HepG2 (cell line): Measurements from ENCODE around the gene PRM3. TPM values are rescaled to one million over a fixed set of nuclear protein-coding genes. Genes with fewer than 3 reads are reported as not detected.

Experiments used
- FUBP1 ChIP-seq: sonication (generic); formaldehyde crosslinking; IDR thresholded peaks from 2 replicates; pipeline ENCODE4 v1.5.1; 2020; ENCODE audit warnings: missing genetic modification reagents, mild to moderate bottlenecking, borderline replicate concordance
- HINFP ChIP-seq: sonication (generic); formaldehyde crosslinking; IDR thresholded peaks from 2 replicates; pipeline ENCODE4 v1.4.0; 2020; ENCODE audit warnings: low read depth, mild to moderate bottlenecking, missing genetic modification reagents
- HNRNPLL ChIP-seq: fragments of 200-400 bp; formaldehyde crosslinking; IDR thresholded peaks from 2 replicates; pipeline ENCODE4 v1.6.1; 2017; ENCODE audit warnings: mild to moderate bottlenecking, low read depth, low read length; ENCODE audit not compliant: poor library complexity, severe bottlenecking
- MED8 ChIP-seq: sonication (generic); formaldehyde crosslinking; IDR thresholded peaks from 2 replicates; pipeline ENCODE4 v1.8.1; 2023; ENCODE audit warnings: mild to moderate bottlenecking, missing genetic modification reagents; ENCODE audit not compliant: insufficient replicate concordance
- PITX1 ChIP-seq: sonication (generic); formaldehyde crosslinking; IDR thresholded peaks from 2 replicates; pipeline ENCODE4 v1.5.1; 2020; ENCODE audit warnings: mild to moderate bottlenecking, missing genetic modification reagents
- SRSF1 ChIP-seq: fragments of 200-400 bp; formaldehyde crosslinking; optimal IDR thresholded peaks from 2 replicates; pipeline ENCODE3; 2017; ENCODE audit warnings: mild to moderate bottlenecking, low read depth, low read length, moderate library complexity
- ZMYM3 ChIP-seq: sonication (generic); formaldehyde crosslinking; IDR thresholded peaks from 2 replicates; pipeline ENCODE4 v1.5.1; 2020; ENCODE audit warnings: mild to moderate bottlenecking, missing genetic modification reagents
- ZMYM4 ChIP-seq: sonication (generic); formaldehyde crosslinking; IDR thresholded peaks from 2 replicates; pipeline ENCODE4 v1.8.1; 2023; ENCODE audit warnings: mild to moderate bottlenecking, missing genetic modification reagents
- ZNF263 ChIP-seq: sonication (generic); formaldehyde crosslinking; IDR thresholded peaks from 2 replicates; pipeline ENCODE4 v1.4.0; 2020; ENCODE audit warnings: missing genetic modification reagents
- polyA plus RNA-seq, 8 experiments: library from polyadenylated mRNA; depleted of rRNA in 3 of 8; stranded (reverse) in 7 of 8; unstranded in 1 of 8; fragments of >200 nt; fragmentation: Illumina TruSeq in 4 of 8; extraction: Trizol in 4 of 8; gene quantifications; 2 replicates each; pipeline versions ENCODE4 v1.2.1 to v1.2.3, GENCODE V29; 2011 to 2016; ENCODE audit warnings: low read depth in 4 of 8, missing spikeins in 1 of 8, mixed read lengths in 1 of 8; ENCODE audit not compliant: insufficient read depth in 1 of 8
- total RNA-seq, 5 experiments: library from RNA; depleted of rRNA; stranded (reverse); fragments of >200 nt; fragmentation: Illumina TruSeq; extraction: Trizol; gene quantifications; 2 replicates each; pipeline ENCODE4 v1.2.3, GENCODE V29; 2016; ENCODE audit warnings: low read depth in 1 of 5
- TF ChIP-seq, protein P1 (sequence below): sonication (generic); formaldehyde crosslinking; IDR thresholded peaks from 2 replicates; pipeline ENCODE4 v1.9.0; 2022; ENCODE audit warnings: missing genetic modification reagents, mild to moderate bottlenecking, borderline replicate concordance
- TF ChIP-seq, protein P2 (sequence below): sonication (generic); formaldehyde crosslinking; IDR thresholded peaks from 2 replicates; pipeline ENCODE4 v1.8.1; 2022; ENCODE audit warnings: low read depth, mild to moderate bottlenecking, missing genetic modification reagents

The PRM3 gene
- total and polyA plus RNA-seq, 2 of the 13 experiments (the other 11 are each of a cell fraction or from before 2014, with no cell fraction given) = not detected

GRCh38 chr16:11253995-11254912 is 19.2 kb downstream of the PRM3 start (continued):
- TF ChIP-seq, protein P1, sequence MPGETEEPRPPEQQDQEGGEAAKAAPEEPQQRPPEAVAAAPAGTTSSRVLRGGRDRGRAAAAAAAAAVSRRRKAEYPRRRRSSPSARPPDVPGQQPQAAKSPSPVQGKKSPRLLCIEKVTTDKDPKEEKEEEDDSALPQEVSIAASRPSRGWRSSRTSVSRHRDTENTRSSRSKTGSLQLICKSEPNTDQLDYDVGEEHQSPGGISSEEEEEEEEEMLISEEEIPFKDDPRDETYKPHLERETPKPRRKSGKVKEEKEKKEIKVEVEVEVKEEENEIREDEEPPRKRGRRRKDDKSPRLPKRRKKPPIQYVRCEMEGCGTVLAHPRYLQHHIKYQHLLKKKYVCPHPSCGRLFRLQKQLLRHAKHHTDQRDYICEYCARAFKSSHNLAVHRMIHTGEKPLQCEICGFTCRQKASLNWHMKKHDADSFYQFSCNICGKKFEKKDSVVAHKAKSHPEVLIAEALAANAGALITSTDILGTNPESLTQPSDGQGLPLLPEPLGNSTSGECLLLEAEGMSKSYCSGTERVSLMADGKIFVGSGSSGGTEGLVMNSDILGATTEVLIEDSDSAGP (CRISPR knock-in tag) = peak; percentile 8; the same call in 1 of the 2 replicates
- peak; percentile 74 for TF ChIP-seq ZNF263
- peak; percentile 4 for TF ChIP-seq SRSF1
- 0 out of 2 replicates have a peak, but pooled peaks have one; percentile 13 for TF ChIP-seq ZMYM3 (CRISPR knock-in tag)
- TF ChIP-seq PITX1 (CRISPR knock-in tag) = no peak
- TF ChIP-seq, protein P2, sequence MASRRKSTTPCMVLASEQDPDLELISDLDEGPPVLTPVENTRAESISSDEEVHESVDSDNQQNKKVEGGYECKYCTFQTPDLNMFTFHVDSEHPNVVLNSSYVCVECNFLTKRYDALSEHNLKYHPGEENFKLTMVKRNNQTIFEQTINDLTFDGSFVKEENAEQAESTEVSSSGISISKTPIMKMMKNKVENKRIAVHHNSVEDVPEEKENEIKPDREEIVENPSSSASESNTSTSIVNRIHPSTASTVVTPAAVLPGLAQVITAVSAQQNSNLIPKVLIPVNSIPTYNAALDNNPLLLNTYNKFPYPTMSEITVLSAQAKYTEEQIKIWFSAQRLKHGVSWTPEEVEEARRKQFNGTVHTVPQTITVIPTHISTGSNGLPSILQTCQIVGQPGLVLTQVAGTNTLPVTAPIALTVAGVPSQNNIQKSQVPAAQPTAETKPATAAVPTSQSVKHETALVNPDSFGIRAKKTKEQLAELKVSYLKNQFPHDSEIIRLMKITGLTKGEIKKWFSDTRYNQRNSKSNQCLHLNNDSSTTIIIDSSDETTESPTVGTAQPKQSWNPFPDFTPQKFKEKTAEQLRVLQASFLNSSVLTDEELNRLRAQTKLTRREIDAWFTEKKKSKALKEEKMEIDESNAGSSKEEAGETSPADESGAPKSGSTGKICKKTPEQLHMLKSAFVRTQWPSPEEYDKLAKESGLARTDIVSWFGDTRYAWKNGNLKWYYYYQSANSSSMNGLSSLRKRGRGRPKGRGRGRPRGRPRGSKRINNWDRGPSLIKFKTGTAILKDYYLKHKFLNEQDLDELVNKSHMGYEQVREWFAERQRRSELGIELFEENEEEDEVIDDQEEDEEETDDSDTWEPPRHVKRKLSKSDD (CRISPR knock-in tag) = peak; percentile 6; the same call in 1 of the 2 replicates
- TF ChIP-seq FUBP1 (CRISPR knock-in tag) = no peak
- peak; percentile 16 for TF ChIP-seq HNRNPLL
- TF ChIP-seq ZMYM4 = 0 out of 2 replicates have a peak, but pooled peaks have one; percentile 2
- TF ChIP-seq HINFP (CRISPR knock-in tag) = peak; percentile 29; the same call in 1 of the 2 replicates
- TF ChIP-seq MED8 (CRISPR knock-in tag) = peak; percentile 31
- TF ChIP-seq, all 625 proteins: peak for 32
